Breast epithelium (tissue), 3 donors: Measurements from ENCODE around the gene BMAL2.

Experiments used
- CTCF ChIP-seq, 3 donors: fragments of 450-650 bp; IDR thresholded peaks; one replicate each; pipeline ENCODE4 v1.5.1; 2016 to 2017; ENCODE audit warnings: antibody characterized with exemption in 3 of 3, mild to moderate bottlenecking in 3 of 3, moderate library complexity in 3 of 3
- POLR2A ChIP-seq: fragments of 450-650 bp; IDR thresholded peaks from one replicate; pipeline ENCODE4 v1.6.1; 2016; ENCODE audit warnings: antibody characterized with exemption, mild to moderate bottlenecking, moderate library complexity
- POLR2AphosphoS5 ChIP-seq, 3 donors: sonication (generic); formaldehyde crosslinking; IDR thresholded peaks; one replicate each; pipeline ENCODE4 v1.6.1; 2017; ENCODE audit warnings: antibody characterized with exemption in 3 of 3

DNA sequence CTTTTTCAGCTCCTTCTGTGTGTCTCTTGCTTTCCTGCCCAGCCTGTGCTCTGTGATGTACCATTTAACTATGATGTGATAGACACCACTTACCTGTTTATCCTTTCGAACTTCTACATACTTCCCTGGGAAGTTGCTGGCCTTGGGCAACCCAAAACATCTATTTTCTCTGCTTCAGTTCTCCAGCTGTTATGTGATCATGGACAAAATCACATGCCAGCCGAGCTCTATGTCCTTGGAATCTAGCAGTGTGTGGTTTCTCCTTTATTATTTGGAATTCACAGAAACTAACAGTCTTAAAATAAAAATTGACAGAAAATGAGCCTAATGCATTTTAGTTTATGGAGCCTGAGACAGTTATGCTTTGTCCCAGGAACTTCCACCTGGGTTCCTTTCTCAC lies 22.9 kb downstream of the BMAL2 start:
- TF ChIP-seq CTCF (IDR thresholded peaks at IDR 0.05), result no peak
- TF ChIP-seq POLR2A, result no peak
- no peak for TF ChIP-seq POLR2AphosphoS5 (IDR thresholded peaks at IDR 0.05)
